ELR (cell line): ENCODE measurements around the gene DLG2.

Experiments used
- DNase-seq: peaks from one replicate; pipeline ENCODE4 v3.0.0-alpha.2; 2015; ENCODE audit warnings: low read depth

The DLG2 gene

GRCh38 chr11:83720675-83721074 lies 1906.5 kb downstream of the DLG2 start:
- no peak for DNase-seq

- DNase-seq = no peak
Measured at GRCh38 chr11:83717537-83717936, 1909.6 kb downstream of the DLG2 start.

- DNase-seq = no peak
Measured at GRCh38 chr11:83715927-83716535, 1911.1 kb downstream of the DLG2 start.

GRCh38 chr11:83713708-83714107 lies 1913.4 kb downstream of the DLG2 start:
- no peak for DNase-seq

- DNase-seq = no peak
Measured at GRCh38 chr11:83711106-83711527, 1916.0 kb downstream of the DLG2 start.

GRCh38 chr11:83709434-83709833 lies 1917.7 kb downstream of the DLG2 start:
- no peak for DNase-seq

GRCh38 chr11:83706566-83706965 lies 1920.6 kb downstream of the DLG2 start:
- DNase-seq = no peak

GRCh38 chr11:83702796-83703195 lies 1924.3 kb downstream of the DLG2 start:
- DNase-seq = no peak

- no peak for DNase-seq
Measured at GRCh38 chr11:83697518-83697917, 1929.6 kb downstream of the DLG2 start.

GRCh38 chr11:83695046-83695445 lies 1932.1 kb downstream of the DLG2 start:
- no peak for DNase-seq

GRCh38 chr11:83694191-83694910 lies 1932.8 kb downstream of the DLG2 start:
- no peak for DNase-seq

GRCh38 chr11:83693306-83693992 lies 1933.7 kb downstream of the DLG2 start:
- DNase-seq = no peak

GRCh38 chr11:83692675-83693074 lies 1934.5 kb downstream of the DLG2 start:
- no peak for DNase-seq

- DNase-seq = no peak
Measured at GRCh38 chr11:83691451-83691950, 1935.6 kb downstream of the DLG2 start.

GRCh38 chr11:83689144-83689780 lies 1937.9 kb downstream of the DLG2 start:
- DNase-seq = no peak

- DNase-seq = no peak
Measured at GRCh38 chr11:83687787-83688186, 1939.4 kb downstream of the DLG2 start.

- DNase-seq = no peak
Measured at GRCh38 chr11:83685730-83686129, 1941.4 kb downstream of the DLG2 start.

GRCh38 chr11:83684071-83684470 lies 1943.1 kb downstream of the DLG2 start:
- no peak for DNase-seq

GRCh38 chr11:83682611-83682973 lies 1944.6 kb downstream of the DLG2 start:
- no peak for DNase-seq

GRCh38 chr11:83681906-83682610 lies 1945.1 kb downstream of the DLG2 start:
- DNase-seq = no peak

- DNase-seq = no peak
Measured at GRCh38 chr11:83681031-83681781, 1945.9 kb downstream of the DLG2 start.
